Left lung (tissue), 10 donors: ENCODE results near the gene PPFIBP2. TPM values are rescaled to one million over a fixed set of nuclear protein-coding genes. Genes with fewer than 3 reads are reported as not detected.

ENCODE experiments used
- ATAC-seq: fragments of 200-7000 bp; cut with Tn5 transposase; one replicate; pipeline ENCODE4 v1.9.1; 2020; ENCODE audit warnings: moderate library complexity
- DNase-seq, 4 donors: peaks; one replicate each; pipeline ENCODE4 v3.0.0-alpha.2; 2013 to 2020
- H3K27ac ChIP-seq, 2 donors: fragments of 200-600 bp; sonication (generic) in 1 of 2; one replicate each; pipeline versions ENCODE4 v1.5.0 to v1.8.0; 2020 to 2021
- H3K27me3 ChIP-seq, 2 donors: fragments of 200-600 bp; sonication (generic) in 1 of 2; one replicate each; pipeline versions ENCODE4 v1.5.0 to v1.8.0; 2020 to 2021
- H3K36me3 ChIP-seq, 2 donors: fragments of 200-600 bp; sonication (generic) in 1 of 2; one replicate each; pipeline versions ENCODE4 v1.5.0 to v1.8.0; 2020 to 2021
- H3K4me1 ChIP-seq, 2 donors: fragments of 200-600 bp; one replicate each; pipeline ENCODE4 v1.8.0; 2021
- H3K4me3 ChIP-seq, 2 donors: fragments of 200-600 bp; sonication (generic) in 1 of 2; one replicate each; pipeline versions ENCODE4 v1.5.0 to v1.8.0; 2020 to 2021; ENCODE audit warnings: mild to moderate bottlenecking in 1 of 2
- H3K9me3 ChIP-seq, 2 donors: fragments of 200-600 bp; sonication (generic) in 1 of 2; one replicate each; pipeline versions ENCODE4 v1.5.0 to v1.8.0; 2020 to 2021
- intact Hi-C, 2 donors: fragments of 100-400 bp; cut with DNase I; formaldehyde crosslinking; loops; one replicate each; pipeline versions ENCODE4 v1.11.2 to v1.14.2; 2022
- polyA plus RNA-seq, 6 donors: library from polyadenylated mRNA; unstranded; fragments of 120-200 nt; gene quantifications; one replicate each; pipeline ENCODE4 v1.2.1, GENCODE V29; 2013; ENCODE audit not compliant: insufficient read length in 6 of 6
- total RNA-seq, 2 donors: library from RNA; stranded (reverse); fragmentation: NEBNext Ultra II Directional; extraction: Animal tissue kit (Norgen Biotek cat#: 25700); gene quantifications; one replicate each; pipeline ENCODE4 v1.2.1, GENCODE V29; 2021
- TF ChIP-seq, protein P1 (sequence below), 2 donors: fragments of 200-600 bp; sonication (generic) in 1 of 2; IDR thresholded peaks; one replicate each; pipeline versions ENCODE4 v1.5.0 to v1.8.0; 2021; ENCODE audit warnings: antibody characterized with exemption in 2 of 2
- donor health status: DM: no; HTN: yes; CAD: no.
- donor health status: DM: no; HTN: no; CAD: no.

The PPFIBP2 gene
- total and polyA plus RNA-seq, 8 donors = 18.7 to 48.7 (median 37.3) TPM

DNA sequence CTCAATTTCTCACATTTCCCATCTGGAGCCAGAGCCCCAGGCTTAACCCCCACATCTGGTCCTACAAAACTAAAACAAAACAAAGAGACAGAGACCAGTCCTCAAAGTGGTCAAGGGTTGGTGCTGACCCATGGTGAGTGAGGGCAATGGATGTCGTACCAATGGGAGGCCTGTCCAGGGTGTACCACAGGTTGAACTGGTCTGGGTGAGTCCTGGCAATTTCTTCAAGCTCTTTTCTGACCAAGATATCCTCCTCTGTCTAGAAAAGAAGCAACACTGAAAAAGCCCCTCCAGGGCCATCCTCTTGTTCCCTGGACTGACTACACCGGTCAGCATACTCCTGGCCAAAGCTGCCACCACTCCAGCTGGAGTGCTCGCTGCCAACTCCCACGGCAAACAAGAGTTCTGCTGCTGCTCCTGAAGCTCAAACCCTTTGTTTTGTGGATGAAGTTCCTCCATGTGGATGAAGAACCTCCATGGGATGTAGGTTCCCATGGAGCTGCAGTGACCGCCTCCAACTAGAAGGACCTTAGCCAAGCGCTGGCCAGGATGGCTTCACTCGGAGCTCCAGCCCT lies 152.6 kb downstream of the PPFIBP2 start:
- DNase-seq = no peak
- Histone ChIP-seq H3K36me3 (peaks cover 0 to 8% of the 10 kb centered on the region in 2 donors), H3K4me3 (no peak overlapping the region), H3K4me1 (no peaks in the 10 kb centered on the region), H3K9me3 (no peaks in the 10 kb centered on the region), H3K27me3 (peaks cover 0 to 3% of the 10 kb centered on the region in 2 donors), H3K27ac (no peak overlapping the region)
- intact Hi-C loops = loop anchor here in 1 of 2 donors (5.0 kb wide), 1 partner anchor 94 kb away; no protein-coding TSS in a partner anchor
- ATAC-seq = no peak
- TF ChIP-seq, protein P1, sequence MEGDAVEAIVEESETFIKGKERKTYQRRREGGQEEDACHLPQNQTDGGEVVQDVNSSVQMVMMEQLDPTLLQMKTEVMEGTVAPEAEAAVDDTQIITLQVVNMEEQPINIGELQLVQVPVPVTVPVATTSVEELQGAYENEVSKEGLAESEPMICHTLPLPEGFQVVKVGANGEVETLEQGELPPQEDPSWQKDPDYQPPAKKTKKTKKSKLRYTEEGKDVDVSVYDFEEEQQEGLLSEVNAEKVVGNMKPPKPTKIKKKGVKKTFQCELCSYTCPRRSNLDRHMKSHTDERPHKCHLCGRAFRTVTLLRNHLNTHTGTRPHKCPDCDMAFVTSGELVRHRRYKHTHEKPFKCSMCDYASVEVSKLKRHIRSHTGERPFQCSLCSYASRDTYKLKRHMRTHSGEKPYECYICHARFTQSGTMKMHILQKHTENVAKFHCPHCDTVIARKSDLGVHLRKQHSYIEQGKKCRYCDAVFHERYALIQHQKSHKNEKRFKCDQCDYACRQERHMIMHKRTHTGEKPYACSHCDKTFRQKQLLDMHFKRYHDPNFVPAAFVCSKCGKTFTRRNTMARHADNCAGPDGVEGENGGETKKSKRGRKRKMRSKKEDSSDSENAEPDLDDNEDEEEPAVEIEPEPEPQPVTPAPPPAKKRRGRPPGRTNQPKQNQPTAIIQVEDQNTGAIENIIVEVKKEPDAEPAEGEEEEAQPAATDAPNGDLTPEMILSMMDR (IDR thresholded peaks at IDR 0.05) = no peak

- Histone ChIP-seq H3K4me1 (no peaks in the 10 kb centered on the region), H3K27me3 (peaks cover 0 to 14% of the 10 kb centered on the region in 2 donors), H3K27ac (no peak overlapping the region), H3K9me3 (no peaks in the 10 kb centered on the region), H3K36me3 (peaks cover 0 to 8% of the 10 kb centered on the region in 2 donors), H3K4me3 (no peak overlapping the region)
- DNase-seq (no peak), ATAC-seq (no peak)
- TF ChIP-seq, protein P1 (IDR thresholded peaks at IDR 0.05) = no peak
- intact Hi-C loops = loop anchor here in 1 of 2 donors (5.0 kb wide), 1 partner anchor 95 kb away; no protein-coding TSS in a partner anchor
Observed at GRCh38 chr11:7667460-7667859, 153.7 kb downstream of the PPFIBP2 start.

GRCh38 chr11:7668464-7668863 lies 154.7 kb downstream of the PPFIBP2 start:
- no peaks in the 10 kb centered on the region for H3K9me3 ChIP-seq
- ATAC-seq (no peak), DNase-seq (no peak)
- intact Hi-C loops = loop anchor here in 1 of 2 donors (5.0 kb wide), 1 partner anchor 96 kb away; no protein-coding TSS in a partner anchor
- no peak overlapping the region for H3K4me3 ChIP-seq
- TF ChIP-seq, protein P1 (IDR thresholded peaks at IDR 0.05) = no peak
- peaks cover 0 to 24% of the 10 kb centered on the region in 2 donors for H3K27me3 ChIP-seq
- peaks cover 0 to 8% of the 10 kb centered on the region in 2 donors for H3K4me1 ChIP-seq
- H3K36me3 ChIP-seq = peaks cover 0 to 8% of the 10 kb centered on the region in 2 donors
- H3K27ac ChIP-seq = no peak overlapping the region

- Histone ChIP-seq H3K4me3 (no peak overlapping the region), H3K4me1 (peaks cover 3 to 13% of the 10 kb centered on the region in 2 donors), H3K9me3 (no peaks in the 10 kb centered on the region), H3K27me3 (peaks cover 0 to 29% of the 10 kb centered on the region in 2 donors), H3K27ac (no peak overlapping the region), H3K36me3 (peaks cover 0 to 8% of the 10 kb centered on the region in 2 donors)
- no peak for ATAC-seq
- no peak for DNase-seq
- TF ChIP-seq, protein P1 (IDR thresholded peaks at IDR 0.05) = no peak
- intact Hi-C loops = loop anchor here in 1 of 2 donors (5.0 kb wide), 1 partner anchor 97 kb away; no protein-coding TSS in a partner anchor
Observed at GRCh38 chr11:7668911-7669310, 155.1 kb downstream of the PPFIBP2 start.

- Histone ChIP-seq H3K27me3 (peaks cover 0 to 43% of the 10 kb centered on the region in 2 donors), H3K36me3 (peaks cover 0 to 8% of the 10 kb centered on the region in 2 donors), H3K4me3 (no peak overlapping the region), H3K9me3 (no peaks in the 10 kb centered on the region), H3K4me1 (peaks cover 7 to 17% of the 10 kb centered on the region in 2 donors), H3K27ac (no peak overlapping the region)
- DNase-seq (no peak), ATAC-seq (no peak)
- intact Hi-C loops = no loop called here
- TF ChIP-seq, protein P1 (IDR thresholded peaks at IDR 0.05) = no peak
Observed at GRCh38 chr11:7670641-7671040, 156.8 kb downstream of the PPFIBP2 start.
